ENCODE data around the gene TBC1D16.

The TBC1D16 gene

GRCh38 chr17:80023481-80024205 is 12.0 kb downstream of the TBC1D16 start:
- DNase-seq = no peak

GRCh38 chr17:80021600-80021999 is 14.1 kb downstream of the TBC1D16 start:
- DNase-seq = no peak

GRCh38 chr17:80018917-80019651 is 16.6 kb downstream of the TBC1D16 start:
- DNase-seq = no peak

GRCh38 chr17:80017226-80018010 is 18.3 kb downstream of the TBC1D16 start:
- DNase-seq = no peak

- no peak for DNase-seq
These were observed 22.6 kb downstream of the TBC1D16 start for GRCh38 chr17:80012765-80013741.

GRCh38 chr17:80011989-80012555 is 23.6 kb downstream of the TBC1D16 start:
- no peak for DNase-seq

- DNase-seq = no peak
These were observed 25.3 kb downstream of the TBC1D16 start for GRCh38 chr17:80010283-80010858.

- no peak for DNase-seq
These were observed 26.0 kb downstream of the TBC1D16 start for GRCh38 chr17:80009391-80010282.

- DNase-seq = no peak
These were observed 26.8 kb downstream of the TBC1D16 start for GRCh38 chr17:80008848-80009247.

GRCh38 chr17:80008383-80008840 is 27.3 kb downstream of the TBC1D16 start:
- peak; percentile 80 for DNase-seq

GRCh38 chr17:80007939-80008338 is 27.7 kb downstream of the TBC1D16 start:
- DNase-seq = no peak

GRCh38 chr17:80006811-80007752 is 28.6 kb downstream of the TBC1D16 start:
- no peak for DNase-seq

- DNase-seq = no peak
These were observed 29.3 kb downstream of the TBC1D16 start for GRCh38 chr17:80006339-80006720.

- peak; percentile 48 for DNase-seq
These were observed 30.0 kb downstream of the TBC1D16 start for GRCh38 chr17:80005360-80006338.

- no peak for DNase-seq
These were observed 31.7 kb downstream of the TBC1D16 start for GRCh38 chr17:80003969-80004368.

- no peak for DNase-seq
These were observed 32.8 kb downstream of the TBC1D16 start for GRCh38 chr17:80002690-80003490.

GRCh38 chr17:80002070-80002641 is 33.5 kb downstream of the TBC1D16 start:
- no peak for DNase-seq

All from stimulated activated CD4-positive, alpha-beta T cell treated with anti-CD3 and anti-CD28 coated beads, Interleukin-4, amount 100 ng/mL, for 1 hour (primary cell).